Esophagus squamous epithelium (tissue), 5 donors: ENCODE data around the gene CWC15. TPM values are rescaled to one million over a fixed set of nuclear protein-coding genes. Genes with fewer than 3 reads are reported as not detected.
A peak's percentile ranks its signal among the peaks of the same experiment; 100 is the strongest.

Source experiments
- DNase-seq: peaks from one replicate; lab custom pipeline; 2025; lab: John Stamatoyannopoulos, UW
- H3K27ac ChIP-seq, 4 donors: fragments of 200-600 bp; sonication (generic); one replicate each; pipeline ENCODE4 v1.5.1; 2016 to 2019; ENCODE audit warnings: mild to moderate bottlenecking in 1 of 4
- H3K27me3 ChIP-seq, 4 donors: fragments of 200-600 bp; sonication (generic); 1 replicate in 3 of 4; 2 replicates in 1 of 4; pipeline versions ENCODE4 v1.5.1 to v1.6.0; 2017 to 2021; ENCODE audit warnings: antibody characterized with exemption in 1 of 4
- H3K36me3 ChIP-seq, 3 donors: fragments of 200-600 bp; sonication (generic); one replicate each; pipeline ENCODE4 v1.5.1; 2016 to 2019
- H3K4me1 ChIP-seq, 3 donors: fragments of 200-600 bp; sonication (generic); one replicate each; pipeline ENCODE4 v1.5.1; 2017 to 2019
- H3K4me3 ChIP-seq, 4 donors: fragments of 200-600 bp; sonication (generic); 1 replicate in 3 of 4; 2 replicates in 1 of 4; pipeline ENCODE4 v1.5.1; 2016 to 2019; ENCODE audit warnings: mild to moderate bottlenecking in 2 of 4, moderate library complexity in 1 of 4
- H3K9me3 ChIP-seq, 3 donors: fragments of 200-600 bp; sonication (generic); one replicate each; pipeline ENCODE4 v1.5.1; 2016 to 2019
- POLR2A ChIP-seq, 4 donors: fragments of 450-650 bp; IDR thresholded peaks; one replicate each; pipeline ENCODE4 v1.6.1; 2017; ENCODE audit warnings: antibody characterized with exemption in 4 of 4, mild to moderate bottlenecking in 4 of 4, moderate library complexity in 3 of 4
- WGBS, 2 donors: methylation state at CpG; one replicate each; pipeline ENCODE4 v1.1.5; 2018; 5-methylcytosine and 5-hydroxymethylcytosine counted together
- intact Hi-C: fragments of 100-400 bp; cut with DNase I; formaldehyde crosslinking; loops from one replicate; pipeline ENCODE4 v1.15.0; 2022
- total RNA-seq, 4 donors: library from RNA; depleted of rRNA; stranded (reverse); fragments of >200 nt; gene quantifications; one replicate each; pipeline ENCODE4 v1.1.0, GENCODE V29; 2016
- TF ChIP-seq, protein P1 (sequence below), 6 experiments: fragments of 450-650 bp in 4 of 6; fragments of 200-600 bp in 2 of 6; sonication (generic) in 2 of 6; IDR thresholded peaks; one replicate each; pipeline ENCODE4 v1.5.1; 2016 to 2019; ENCODE audit warnings: antibody characterized with exemption in 6 of 6, mild to moderate bottlenecking in 4 of 6, moderate library complexity in 4 of 6
- donor health status: DM: yes; HTN: yes; CAD: no.

Gene CWC15
- total RNA-seq, 4 donors from 2014 or later = 29.3 to 52.6 (median 37.6) TPM

DNA sequence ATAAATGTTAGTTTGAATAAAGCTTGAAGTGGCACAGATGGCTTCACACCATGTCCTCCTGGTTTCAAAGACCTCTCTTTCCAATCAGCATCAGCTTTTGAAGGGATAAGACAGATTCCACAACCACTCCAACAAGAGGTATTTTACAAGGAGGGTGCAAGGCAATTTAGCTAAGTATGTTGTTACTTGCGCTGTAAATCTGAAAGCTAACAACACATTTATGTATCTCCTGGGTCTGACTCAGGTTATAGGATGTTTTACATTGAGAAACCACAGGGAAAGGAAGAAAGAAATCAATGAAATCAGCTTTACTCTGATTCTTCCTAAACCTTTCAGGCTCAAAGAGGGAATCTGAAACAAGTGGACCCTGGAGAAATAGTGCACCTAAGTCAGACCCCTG, 12.1 kb downstream of the CWC15 start:
- Histone ChIP-seq H3K27ac (no peak overlapping the region), H3K9me3 (no peaks in the 10 kb centered on the region), H3K36me3 (peaks cover 5 to 74% (median 35%) of the 10 kb centered on the region in 3 donors), H3K4me3 (no peak overlapping the region), H3K27me3 (no peaks in the 10 kb centered on the region), H3K4me1 (no peaks in the 10 kb centered on the region)
- no peak for DNase-seq
- WGBS, 2 donors = 80 to 100% methylated on average over 1 of the region's 1 CpG
- TF ChIP-seq POLR2A (IDR thresholded peaks at IDR 0.05) = no peak
- TF ChIP-seq, protein P1, sequence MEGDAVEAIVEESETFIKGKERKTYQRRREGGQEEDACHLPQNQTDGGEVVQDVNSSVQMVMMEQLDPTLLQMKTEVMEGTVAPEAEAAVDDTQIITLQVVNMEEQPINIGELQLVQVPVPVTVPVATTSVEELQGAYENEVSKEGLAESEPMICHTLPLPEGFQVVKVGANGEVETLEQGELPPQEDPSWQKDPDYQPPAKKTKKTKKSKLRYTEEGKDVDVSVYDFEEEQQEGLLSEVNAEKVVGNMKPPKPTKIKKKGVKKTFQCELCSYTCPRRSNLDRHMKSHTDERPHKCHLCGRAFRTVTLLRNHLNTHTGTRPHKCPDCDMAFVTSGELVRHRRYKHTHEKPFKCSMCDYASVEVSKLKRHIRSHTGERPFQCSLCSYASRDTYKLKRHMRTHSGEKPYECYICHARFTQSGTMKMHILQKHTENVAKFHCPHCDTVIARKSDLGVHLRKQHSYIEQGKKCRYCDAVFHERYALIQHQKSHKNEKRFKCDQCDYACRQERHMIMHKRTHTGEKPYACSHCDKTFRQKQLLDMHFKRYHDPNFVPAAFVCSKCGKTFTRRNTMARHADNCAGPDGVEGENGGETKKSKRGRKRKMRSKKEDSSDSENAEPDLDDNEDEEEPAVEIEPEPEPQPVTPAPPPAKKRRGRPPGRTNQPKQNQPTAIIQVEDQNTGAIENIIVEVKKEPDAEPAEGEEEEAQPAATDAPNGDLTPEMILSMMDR (IDR thresholded peaks at IDR 0.05) = no peak
- intact Hi-C loops = no loop called here

DNA sequence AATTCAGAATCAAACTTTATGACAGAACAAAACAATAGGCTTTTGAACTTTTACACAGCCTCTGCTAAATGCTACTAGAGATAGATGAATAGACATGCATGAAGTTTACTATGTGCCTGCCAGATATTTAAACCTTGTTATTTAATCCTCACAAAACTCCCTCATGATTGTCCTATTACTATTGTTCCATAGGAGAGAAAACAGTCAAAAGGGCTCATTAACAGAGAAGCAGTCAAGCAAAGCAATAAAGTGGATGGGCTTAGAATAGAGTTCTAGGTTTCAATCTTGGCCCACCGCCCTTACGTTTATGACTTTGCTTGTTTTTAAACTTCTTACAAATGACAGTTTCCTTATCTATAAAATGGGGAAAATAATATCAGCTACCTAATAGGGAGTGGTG, 12.9 kb downstream of the CWC15 start:
- H3K9me3 ChIP-seq = no peaks in the 10 kb centered on the region
- intact Hi-C loops = no loop called here
- DNase-seq = no peak
- no peaks in the 10 kb centered on the region for H3K27me3 ChIP-seq
- WGBS, 2 donors = 86 to 94% methylated on average over 2 of the region's 2 CpGs
- H3K4me3 ChIP-seq = no peak overlapping the region
- no peak for TF ChIP-seq POLR2A (IDR thresholded peaks at IDR 0.05)
- TF ChIP-seq, protein P1 (IDR thresholded peaks at IDR 0.05) = no peak
- peaks cover under 1 to 66% (median 29%) of the 10 kb centered on the region in 3 donors for H3K36me3 ChIP-seq
- no peak overlapping the region for H3K27ac ChIP-seq
- no peaks in the 10 kb centered on the region for H3K4me1 ChIP-seq

- TF ChIP-seq POLR2A (IDR thresholded peaks at IDR 0.05) = no peak
- TF ChIP-seq, protein P1 (IDR thresholded peaks at IDR 0.05) = no peak
- H3K27me3 ChIP-seq = no peaks in the 10 kb centered on the region
- DNase-seq = no peak
- 73 to 89% methylated on average over 1 to 2 of the region's 2 CpGs for WGBS, 2 donors
- intact Hi-C loops = no loop called here
- H3K27ac ChIP-seq = no peak overlapping the region
- H3K4me3 ChIP-seq = no peak overlapping the region
- H3K4me1 ChIP-seq = no peaks in the 10 kb centered on the region
- peaks cover 0 to 53% (median 16%) of the 10 kb centered on the region in 3 donors for H3K36me3 ChIP-seq
- no peaks in the 10 kb centered on the region for H3K9me3 ChIP-seq
Measured at GRCh38 chr11:94959179-94959578, 14.2 kb downstream of the CWC15 start.

GRCh38 chr11:94958121-94958696, 15.1 kb downstream of the CWC15 start:
- intact Hi-C loops = no loop called here
- no peak overlapping the region for H3K4me3 ChIP-seq
- peaks cover 0 to 44% (median 16%) of the 10 kb centered on the region in 3 donors for H3K36me3 ChIP-seq
- no peaks in the 10 kb centered on the region for H3K9me3 ChIP-seq
- no peak for DNase-seq
- TF ChIP-seq, protein P1 (IDR thresholded peaks at IDR 0.05) = no peak
- TF ChIP-seq POLR2A (IDR thresholded peaks at IDR 0.05) = no peak
- H3K27ac ChIP-seq = peak overlapping the region in 1 of 4 donors; percentile 26
- H3K4me1 ChIP-seq = no peaks in the 10 kb centered on the region
- 48 to 50% methylated on average over 1 to 2 of the region's 2 CpGs for WGBS, 2 donors
- H3K27me3 ChIP-seq = no peaks in the 10 kb centered on the region

- DNase-seq = no peak
- 44 to 50% methylated on average over 2 to 4 of the region's 4 CpGs for WGBS, 2 donors
- intact Hi-C loops = no loop called here
- H3K27me3 ChIP-seq = no peaks in the 10 kb centered on the region
- H3K36me3 ChIP-seq = peaks cover 0 to 31% (median 6%) of the 10 kb centered on the region in 3 donors
- H3K27ac ChIP-seq = no peak overlapping the region
- no peaks in the 10 kb centered on the region for H3K4me1 ChIP-seq
- no peaks in the 10 kb centered on the region for H3K9me3 ChIP-seq
- TF ChIP-seq, protein P1 (IDR thresholded peaks at IDR 0.05) = no peak
- no peak for TF ChIP-seq POLR2A (IDR thresholded peaks at IDR 0.05)
- H3K4me3 ChIP-seq = no peak overlapping the region
Measured at GRCh38 chr11:94956963-94957362, 16.4 kb downstream of the CWC15 start.
